ENCODE data around the gene RGS7BP.

Gene RGS7BP

GRCh38 chr5:64637144-64637543 lies 131.3 kb downstream of the RGS7BP start:
- DNase-seq, result no peak

DNA sequence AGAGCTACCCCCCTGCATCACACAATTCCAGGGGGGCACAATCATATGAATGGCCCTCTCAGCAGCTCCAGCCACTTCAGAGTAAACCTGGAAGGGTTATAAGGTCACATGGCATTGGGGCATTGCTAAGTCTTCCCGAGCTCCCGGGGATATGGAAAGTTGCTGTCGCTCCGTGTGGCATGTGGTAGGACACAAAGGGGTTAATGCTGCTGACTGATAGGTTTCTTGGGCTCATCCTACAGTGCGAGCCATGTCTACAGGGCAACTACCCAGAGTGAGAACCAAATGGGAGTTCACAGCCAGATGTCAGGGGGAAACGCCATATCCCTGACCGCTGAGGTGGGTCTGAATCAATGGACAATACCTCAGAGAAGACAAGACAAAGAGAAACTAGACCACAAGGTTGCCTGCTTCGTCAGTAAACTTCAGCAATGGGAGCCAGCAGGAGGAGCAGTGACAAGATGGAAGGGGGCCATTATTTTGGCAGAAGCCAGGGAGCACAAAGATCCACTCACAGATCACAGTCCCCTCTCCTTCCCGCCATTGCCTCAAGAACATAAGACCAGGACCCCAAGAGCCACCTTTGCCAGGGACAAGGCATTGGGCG lies 132.1 kb downstream of the RGS7BP start:
- no peak for DNase-seq

DNA sequence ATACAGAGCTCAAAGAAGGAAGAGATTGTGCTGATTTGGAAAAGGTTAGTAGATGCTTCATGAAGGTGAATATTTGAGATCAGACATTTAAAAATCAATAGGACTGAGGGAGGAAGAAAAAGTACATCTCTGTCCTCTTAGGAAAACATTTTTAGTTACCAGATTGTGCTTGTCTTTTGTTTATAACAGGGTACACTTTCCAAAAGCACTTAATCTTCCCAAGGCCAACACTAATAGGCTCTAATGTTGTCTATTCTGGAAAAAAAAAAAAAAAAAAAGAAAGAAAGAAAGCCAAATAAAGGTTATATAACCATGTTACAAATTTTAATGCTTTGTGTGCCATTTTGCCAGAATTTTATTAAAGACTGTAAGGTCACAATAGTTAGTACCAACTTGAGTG lies 139.0 kb downstream of the RGS7BP start:
- DNase-seq, result no peak

- no peak for DNase-seq
Observed at GRCh38 chr5:64646169-64646568, 140.4 kb downstream of the RGS7BP start.

GRCh38 chr5:64649512-64649911 lies 143.7 kb downstream of the RGS7BP start:
- DNase-seq, result no peak

DNA sequence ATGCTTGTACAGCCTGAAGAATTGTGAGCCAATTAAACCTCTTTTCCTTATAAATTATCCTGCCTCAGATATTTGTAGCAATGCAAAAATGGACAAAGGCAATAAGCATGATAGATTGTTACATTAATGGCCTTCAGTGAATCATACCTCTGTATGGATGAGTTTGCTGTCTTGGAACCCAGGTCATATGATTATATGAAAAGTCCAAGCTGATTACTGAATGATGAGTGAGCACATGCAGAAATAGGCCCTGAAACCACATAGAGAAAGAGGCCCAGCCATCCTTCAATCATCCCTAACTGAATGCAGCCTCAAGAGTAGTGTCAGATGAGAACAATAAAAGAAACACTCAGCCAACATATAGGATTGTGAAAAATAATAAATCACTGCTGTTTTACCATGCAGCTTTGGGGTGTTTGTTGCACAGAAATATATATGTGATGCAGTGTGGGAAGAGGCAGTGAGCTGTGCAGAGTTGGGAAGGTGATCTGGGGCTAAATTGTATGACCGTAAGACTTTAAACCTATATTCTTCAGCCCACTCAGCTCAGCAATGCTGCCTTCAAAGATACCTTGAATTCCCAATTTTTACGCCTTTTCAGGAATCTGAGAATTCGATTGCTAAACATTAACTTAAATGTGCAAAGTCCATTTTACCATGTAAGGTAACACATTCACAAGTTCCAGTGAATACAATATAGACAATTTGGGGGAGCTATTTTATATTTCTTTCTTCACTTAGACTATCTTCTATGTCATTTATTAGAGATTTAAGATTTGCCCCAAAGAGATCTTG lies 148.1 kb downstream of the RGS7BP start:
- no peak for DNase-seq

GRCh38 chr5:64654561-64654938 lies 148.7 kb downstream of the RGS7BP start:
- no peak for DNase-seq

DNA sequence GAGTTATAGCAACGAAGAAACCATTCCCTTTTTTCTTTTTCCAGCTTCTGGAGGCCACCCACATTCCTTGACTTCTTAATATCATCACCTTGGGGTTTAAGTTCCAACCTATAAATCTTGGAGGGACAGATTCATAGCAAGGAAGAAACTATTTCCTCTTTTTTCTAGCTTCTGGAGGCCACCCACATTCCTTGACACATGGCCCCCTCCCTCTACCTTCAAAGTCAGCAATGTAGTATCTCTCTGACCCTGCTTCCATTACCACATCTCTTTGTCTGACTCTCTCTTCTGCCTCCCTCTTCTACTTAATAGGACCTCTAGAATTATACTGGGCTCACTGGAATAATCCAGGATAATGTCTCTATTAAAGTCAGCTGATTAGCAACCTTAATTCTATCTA lies 149.8 kb downstream of the RGS7BP start:
- no peak for DNase-seq

- no peak for DNase-seq
Observed at GRCh38 chr5:64659289-64659688, 153.5 kb downstream of the RGS7BP start.

All from stimulated activated CD8-positive, alpha-beta memory T cell treated with anti-CD3 and anti-CD28 coated beads, Interleukin-4, amount 100 ng/mL, for 48 hours (primary cell).